ENCODE results near the gene DCP1A.
A peak's percentile ranks its signal among the peaks of the same experiment; 100 is the strongest.
"Not testable (repeated sequence)": the region's sequence is repeated elsewhere in the genome, so short reads cannot be mapped to it uniquely, and the experiment has no call there.

Gene DCP1A

GRCh38 chr3:53269888-53270880, 77.2 kb downstream of the DCP1A start:
- FAIRE-seq (peak; percentile 41), DNase-seq (ENCODE audit: extremely low spot score, insufficient read length, low read depth) (no peak)

DNA sequence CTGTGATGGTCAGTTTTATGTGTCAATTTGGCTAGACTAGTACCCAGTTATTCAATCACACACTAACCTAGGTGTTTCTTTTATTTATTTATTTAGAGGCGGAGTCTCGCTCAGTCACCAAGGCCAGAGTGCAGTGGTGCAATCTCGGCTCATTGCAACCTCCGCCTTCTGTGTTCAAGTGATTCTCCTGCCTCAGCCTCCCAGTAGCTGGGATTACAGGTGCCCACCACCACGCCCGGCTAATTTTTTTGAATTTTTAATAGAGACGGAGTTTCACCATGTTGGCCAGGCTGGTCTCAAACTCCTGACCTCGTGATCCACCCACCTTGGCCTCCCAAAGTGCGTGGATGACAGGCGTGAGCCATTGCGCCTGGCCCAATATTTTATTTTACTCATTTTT, 78.2 kb downstream of the DCP1A start:
- not testable (repeated sequence) for DNase-seq (ENCODE audit: extremely low spot score, insufficient read length, low read depth); FAIRE-seq

- no peak for DNase-seq (ENCODE audit: extremely low spot score, insufficient read length, low read depth)
- FAIRE-seq: no peak
These were observed 79.6 kb downstream of the DCP1A start for GRCh38 chr3:53267766-53268165.

GRCh38 chr3:53264718-53265117, 82.6 kb downstream of the DCP1A start:
- DNase-seq (ENCODE audit: extremely low spot score, insufficient read length, low read depth): no peak
- no peak for FAIRE-seq

DNA sequence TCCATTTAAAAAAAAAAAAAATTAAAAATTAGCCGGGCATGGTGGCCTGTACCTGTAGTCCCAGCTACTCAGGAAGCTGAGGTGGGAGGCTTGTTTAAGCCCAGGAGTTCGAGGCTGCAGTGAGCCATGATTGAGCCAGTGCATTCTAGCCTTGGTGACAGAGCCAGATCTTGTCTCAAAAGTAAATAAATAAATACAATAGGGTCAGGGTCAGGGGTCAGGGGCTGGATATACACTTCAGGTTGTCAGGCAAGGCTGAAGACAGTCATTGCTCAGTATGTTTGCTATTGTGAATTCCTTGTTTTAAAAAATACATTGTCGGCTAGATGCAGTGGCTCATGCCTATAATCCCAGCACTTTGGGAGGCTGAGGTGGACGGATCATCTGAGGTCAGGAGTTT, 83.4 kb downstream of the DCP1A start:
- FAIRE-seq (no peak), DNase-seq (ENCODE audit: extremely low spot score, insufficient read length, low read depth) (no peak)

GRCh38 chr3:53261712-53262111, 85.6 kb downstream of the DCP1A start:
- DNase-seq (ENCODE audit: extremely low spot score, insufficient read length, low read depth) (no peak), FAIRE-seq (no peak)

DNA sequence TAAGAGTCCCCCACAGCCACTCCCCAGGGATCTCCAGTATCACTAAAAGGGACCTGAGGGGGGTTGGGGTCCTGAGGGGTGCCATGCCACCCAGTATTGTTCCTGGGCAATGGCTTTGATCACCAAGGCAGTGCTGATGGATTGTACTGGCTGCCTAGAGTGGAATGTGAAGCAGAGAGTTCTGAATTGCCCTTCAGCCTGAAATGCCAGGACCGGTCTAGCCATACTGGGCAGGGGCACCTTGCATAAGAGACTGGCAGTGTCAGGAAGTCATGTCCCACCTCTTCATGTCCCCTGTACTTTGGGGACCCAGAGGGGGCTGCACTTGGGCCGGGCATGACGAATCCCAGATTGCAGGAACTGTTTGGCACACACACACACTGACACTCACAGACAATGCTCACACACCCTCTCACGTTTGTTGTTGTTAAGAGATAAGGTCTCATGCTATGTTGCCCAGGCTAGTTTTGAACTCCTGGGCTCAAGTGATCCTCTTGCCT, 87.0 kb downstream of the DCP1A start:
- FAIRE-seq (no peak), DNase-seq (ENCODE audit: extremely low spot score, insufficient read length, low read depth) (no peak)

DNA sequence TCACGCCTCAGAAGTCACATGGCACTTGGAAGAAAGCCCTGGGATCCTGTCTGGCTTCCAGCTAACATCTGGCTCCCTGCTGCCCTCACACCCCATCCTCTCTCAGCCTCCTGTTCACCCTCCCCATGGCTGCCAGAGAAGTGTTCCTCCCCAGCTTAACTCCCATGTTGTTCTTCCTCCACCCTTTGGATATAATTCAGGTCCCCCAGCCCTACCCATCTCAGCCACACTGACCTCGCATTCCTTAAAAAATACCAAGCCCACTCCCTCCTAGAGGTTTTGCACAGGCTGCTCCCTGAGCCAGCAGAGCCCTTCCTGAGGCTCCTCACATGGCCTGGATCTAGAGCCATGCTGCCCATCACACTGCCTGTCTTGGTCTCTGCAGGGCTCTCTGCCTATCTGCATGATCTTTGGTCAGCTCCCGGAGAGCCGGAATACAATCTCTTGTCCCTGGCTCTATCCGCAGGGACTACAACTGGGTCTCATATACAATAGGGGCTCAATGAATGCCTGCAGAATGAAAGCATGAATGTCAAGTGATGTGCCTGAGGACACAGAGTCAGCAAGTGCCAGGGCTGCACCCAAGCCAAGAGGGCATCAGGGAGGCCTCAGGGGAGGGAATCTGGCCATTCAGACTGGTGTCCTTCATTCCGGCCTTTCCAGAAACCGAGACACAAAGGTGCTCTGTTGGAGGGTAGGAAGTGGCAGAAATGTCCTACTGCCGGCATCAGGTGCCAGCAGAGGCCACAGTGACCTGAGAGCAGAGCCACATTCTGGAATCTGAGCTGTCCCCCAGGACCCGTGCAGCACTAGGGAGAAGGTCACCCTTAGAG, 87.7 kb downstream of the DCP1A start:
- FAIRE-seq: no peak
- no peak for DNase-seq (ENCODE audit: extremely low spot score, insufficient read length, low read depth)

DNA sequence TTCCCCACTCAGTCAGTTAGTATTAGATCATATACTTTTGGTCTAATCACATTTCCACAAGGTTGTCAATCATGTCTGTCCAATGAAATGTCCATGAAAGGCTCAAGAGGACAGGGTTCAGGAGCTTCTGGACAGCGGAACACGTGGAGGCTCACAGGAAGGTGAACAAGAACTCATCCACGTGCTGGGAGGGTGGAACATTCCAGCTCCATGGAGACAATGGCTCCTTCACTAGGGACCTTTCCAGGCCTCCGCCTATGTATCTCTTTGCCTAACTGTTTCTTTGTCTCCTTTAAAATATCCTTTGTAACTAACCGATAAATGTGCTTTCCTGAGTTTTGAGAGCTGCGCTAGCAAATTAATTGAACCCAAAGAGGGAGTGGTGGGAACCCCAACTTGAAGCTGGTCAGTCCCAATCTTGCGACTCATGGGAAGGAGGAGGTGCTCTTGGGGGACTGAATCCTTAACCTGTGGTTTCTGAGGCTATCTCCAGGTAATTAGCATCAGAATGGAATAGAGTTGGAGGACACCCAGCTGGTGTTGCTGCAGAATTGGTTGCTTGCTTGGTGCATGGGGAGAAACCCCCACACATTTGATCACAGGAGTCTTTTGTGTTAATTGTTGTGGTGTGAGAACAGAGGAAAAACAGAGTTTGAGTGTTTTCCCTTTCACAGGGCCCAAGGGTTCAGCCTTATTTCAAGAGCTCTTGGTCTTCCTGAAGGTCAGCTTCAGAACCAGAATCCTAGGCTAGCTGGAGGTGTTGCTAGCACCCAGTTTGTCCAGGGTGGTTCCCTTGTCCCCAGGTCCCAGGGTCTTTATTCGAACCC, 88.5 kb downstream of the DCP1A start:
- no peak for DNase-seq (ENCODE audit: extremely low spot score, insufficient read length, low read depth)
- FAIRE-seq: no peak

- FAIRE-seq: no peak
- DNase-seq (ENCODE audit: extremely low spot score, insufficient read length, low read depth): no peak
These were observed 89.9 kb downstream of the DCP1A start for GRCh38 chr3:53257465-53257864.

GRCh38 chr3:53256704-53257055, 90.7 kb downstream of the DCP1A start:
- no peak for DNase-seq (ENCODE audit: extremely low spot score, insufficient read length, low read depth)
- FAIRE-seq: no peak

DNA sequence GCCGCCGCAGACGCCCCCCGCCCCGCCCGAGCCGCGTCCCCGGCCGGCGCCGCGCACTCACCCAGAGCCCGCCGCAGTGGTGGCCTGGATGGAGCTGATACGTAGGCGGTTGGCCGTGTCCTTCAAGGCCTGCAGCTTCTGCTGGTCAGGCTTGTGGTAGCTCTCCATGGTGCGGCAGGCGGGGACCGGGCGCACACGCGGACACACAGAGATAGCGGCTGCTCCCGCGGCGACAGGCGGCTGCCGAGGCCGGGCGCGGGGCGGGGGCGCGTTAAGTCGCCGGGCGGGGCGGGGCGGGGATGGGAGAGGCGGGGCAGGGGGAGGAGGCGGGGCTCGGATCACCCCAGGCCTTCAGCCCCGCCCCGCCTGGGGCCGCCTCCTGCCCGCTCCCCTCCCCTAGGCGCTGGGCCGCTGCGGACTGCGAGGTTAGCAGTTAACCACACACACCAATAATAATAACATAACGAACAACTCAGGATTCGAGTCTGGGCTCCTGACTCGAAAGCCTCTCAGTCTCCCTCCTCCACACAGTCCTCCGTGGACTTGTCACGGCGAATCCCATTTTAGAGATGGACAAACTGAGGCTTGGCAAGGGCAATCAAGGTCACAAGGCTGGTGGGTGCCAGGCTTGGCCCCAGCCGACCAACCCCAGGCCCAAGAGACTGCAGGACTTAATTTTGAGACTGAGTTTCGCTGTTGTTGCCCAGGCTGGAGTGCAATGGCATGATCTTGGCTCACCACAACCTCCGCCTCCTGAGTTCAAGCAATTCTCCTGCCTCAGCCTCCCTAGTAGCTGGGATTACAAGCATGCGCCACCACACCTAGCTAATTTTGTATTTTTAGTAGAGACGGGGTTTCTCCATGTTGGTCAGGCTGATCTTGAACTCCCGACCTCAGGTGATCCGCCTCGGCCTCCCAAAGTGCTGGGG, 91.3 kb downstream of the DCP1A start, which contains the start of gene TKT:
Gene TKT (minus strand): TSS at position 248 of the 929 bp plus-strand sequence. CDS start 80 bp downstream, at position 168.
- DNase-seq (ENCODE audit: extremely low spot score, insufficient read length, low read depth): peak; percentile 90
- FAIRE-seq: peak; percentile 80

DNA sequence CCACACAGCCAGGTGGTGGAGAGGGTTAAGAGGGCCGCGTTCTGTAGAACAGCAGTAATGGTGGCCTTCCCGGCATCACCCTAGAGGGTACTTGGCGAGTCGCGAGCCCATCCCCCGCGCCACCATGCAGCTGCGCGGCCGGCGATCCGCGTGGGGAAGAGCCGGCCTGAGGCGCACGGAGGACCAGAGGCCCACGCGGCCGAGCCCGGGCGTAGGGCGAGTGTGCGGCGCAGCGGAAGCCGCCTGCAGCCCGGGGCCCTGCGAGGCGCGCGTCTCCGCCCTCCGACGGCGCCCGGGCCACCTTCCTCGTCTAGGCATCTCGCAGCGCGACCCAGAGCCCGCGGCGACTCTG, 91.9 kb downstream of the DCP1A start:
- FAIRE-seq: peak; percentile 9
- peak; percentile 46 for DNase-seq (ENCODE audit: extremely low spot score, insufficient read length, low read depth)

GRCh38 chr3:53254509-53255422, 92.6 kb downstream of the DCP1A start:
- peak; percentile 85 for FAIRE-seq

DNA sequence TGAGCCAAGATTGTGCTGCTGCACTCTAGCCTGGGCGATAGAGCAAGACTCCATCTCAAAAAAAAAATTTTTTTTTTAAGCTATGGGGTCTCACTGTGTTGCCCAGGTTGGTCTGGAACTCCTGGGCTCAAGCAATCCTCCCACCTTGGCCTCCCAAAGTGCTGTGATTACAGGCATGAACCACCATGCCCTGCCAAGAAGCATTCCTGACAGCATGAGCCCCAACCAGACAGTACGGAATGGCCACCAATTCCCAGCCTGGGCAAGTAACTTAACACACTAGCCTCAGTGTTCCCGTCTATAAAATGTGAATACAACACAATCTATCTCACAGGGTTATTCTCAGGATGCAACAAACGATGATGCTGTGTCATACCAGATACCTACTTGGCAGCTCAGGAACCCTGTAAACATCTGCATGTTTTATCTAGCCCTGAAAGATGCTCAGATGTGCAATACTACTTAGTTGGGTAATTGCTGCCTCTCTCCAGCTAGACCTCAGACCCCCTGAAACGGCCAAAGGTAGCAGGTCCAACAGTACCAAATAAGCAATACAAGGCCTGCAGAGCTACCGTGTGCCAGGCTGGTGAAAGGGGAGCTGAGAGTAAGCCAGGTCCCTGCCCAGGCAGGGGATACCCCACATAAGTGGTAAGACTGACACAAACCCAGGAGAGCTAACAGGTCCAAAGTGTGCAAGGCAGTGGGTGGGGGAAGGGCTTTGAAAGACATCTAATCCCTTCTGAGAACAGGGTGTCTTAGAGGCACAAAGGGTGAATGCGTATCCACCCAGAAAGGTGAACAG, 93.4 kb downstream of the DCP1A start:
- FAIRE-seq: no peak
- no peak for DNase-seq (ENCODE audit: extremely low spot score, insufficient read length, low read depth)

More at GRCh38 chr3:53254509-53255422, 92.6 kb downstream of the DCP1A start:
- DNase-seq (ENCODE audit: extremely low spot score, insufficient read length, low read depth): peak; percentile 58

DNA sequence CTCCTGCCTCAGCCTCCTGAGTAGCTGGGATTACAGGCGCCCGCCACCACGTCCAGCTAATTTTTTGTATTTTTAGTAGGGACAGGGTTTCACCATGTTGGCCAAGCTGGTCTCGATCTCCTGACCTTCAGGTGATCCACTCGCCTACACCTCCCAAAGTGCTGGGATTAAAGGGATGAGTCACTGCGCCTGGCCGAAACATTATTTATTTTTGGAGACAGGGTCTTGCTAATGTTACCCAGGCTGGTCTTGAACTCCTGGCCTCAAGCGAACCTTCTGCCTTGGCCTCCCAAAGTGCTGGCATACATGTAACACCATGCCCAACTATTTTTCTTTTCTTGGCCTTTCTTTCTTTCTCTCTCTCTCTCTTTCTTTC, 94.4 kb downstream of the DCP1A start:
- FAIRE-seq; DNase-seq (ENCODE audit: extremely low spot score, insufficient read length, low read depth): not testable (repeated sequence)
